Measurements from ENCODE around the gene CAPN10. TPM values are rescaled to one million over a fixed set of nuclear protein-coding genes. Genes with fewer than 3 reads are reported as not detected.

Gene CAPN10
- total RNA-seq, 1 donor, result 21.0 TPM

DNA sequence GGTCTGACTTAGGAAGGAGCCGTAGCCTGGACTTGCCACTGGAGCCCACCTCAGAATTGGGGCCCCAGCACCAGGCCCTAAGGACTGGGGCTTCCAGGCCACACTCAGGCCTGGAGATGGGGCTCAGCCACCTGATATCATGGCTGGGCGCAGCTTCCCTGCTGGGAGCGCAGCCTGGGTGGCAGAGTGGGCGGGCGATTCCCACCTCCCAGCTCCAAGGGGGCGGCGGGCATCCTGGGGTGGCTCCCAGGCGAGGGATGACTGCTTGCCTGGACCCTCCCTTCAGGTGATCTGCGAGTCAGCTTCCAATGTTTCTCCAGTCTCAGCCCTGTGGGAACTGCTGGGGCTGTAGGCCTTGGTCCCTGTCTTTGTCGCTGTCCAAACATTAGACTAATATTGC lies 58.8 kb downstream of the CAPN10 start:
- TF ChIP-seq, protein P1, sequence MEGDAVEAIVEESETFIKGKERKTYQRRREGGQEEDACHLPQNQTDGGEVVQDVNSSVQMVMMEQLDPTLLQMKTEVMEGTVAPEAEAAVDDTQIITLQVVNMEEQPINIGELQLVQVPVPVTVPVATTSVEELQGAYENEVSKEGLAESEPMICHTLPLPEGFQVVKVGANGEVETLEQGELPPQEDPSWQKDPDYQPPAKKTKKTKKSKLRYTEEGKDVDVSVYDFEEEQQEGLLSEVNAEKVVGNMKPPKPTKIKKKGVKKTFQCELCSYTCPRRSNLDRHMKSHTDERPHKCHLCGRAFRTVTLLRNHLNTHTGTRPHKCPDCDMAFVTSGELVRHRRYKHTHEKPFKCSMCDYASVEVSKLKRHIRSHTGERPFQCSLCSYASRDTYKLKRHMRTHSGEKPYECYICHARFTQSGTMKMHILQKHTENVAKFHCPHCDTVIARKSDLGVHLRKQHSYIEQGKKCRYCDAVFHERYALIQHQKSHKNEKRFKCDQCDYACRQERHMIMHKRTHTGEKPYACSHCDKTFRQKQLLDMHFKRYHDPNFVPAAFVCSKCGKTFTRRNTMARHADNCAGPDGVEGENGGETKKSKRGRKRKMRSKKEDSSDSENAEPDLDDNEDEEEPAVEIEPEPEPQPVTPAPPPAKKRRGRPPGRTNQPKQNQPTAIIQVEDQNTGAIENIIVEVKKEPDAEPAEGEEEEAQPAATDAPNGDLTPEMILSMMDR (IDR thresholded peaks at IDR 0.05; ENCODE audit: extremely low read depth, low read depth, low read length), result no peak
- H3K4me1 ChIP-seq (ENCODE audit: insufficient read depth, low read length), result no peaks in the 10 kb centered on the region
- no peak for DNase-seq (ENCODE audit: insufficient read length, low spot score, missing footprints)
- no peaks in the 10 kb centered on the region for H3K36me3 ChIP-seq (ENCODE audit: insufficient read depth, low read length)
- no peak overlapping the region for H3K4me2 ChIP-seq (ENCODE audit: insufficient read depth, low read length)
- H3K27ac ChIP-seq (ENCODE audit: low read depth, low read length), result no peak overlapping the region
- no peak overlapping the region for H2AFZ ChIP-seq (ENCODE audit: low read length)
- peaks cover 33% of the 10 kb centered on the region for H3K27me3 ChIP-seq (ENCODE audit: insufficient read depth, low read length)
- H3K79me2 ChIP-seq (ENCODE audit: insufficient read depth, low read length), result no peaks in the 10 kb centered on the region
- H3K9me3 ChIP-seq (ENCODE audit: low read depth, low read length), result no peaks in the 10 kb centered on the region
- no peaks in the 10 kb centered on the region for H4K20me1 ChIP-seq (ENCODE audit: insufficient read depth, low read length)
- no peak overlapping the region for H3K4me3 ChIP-seq (ENCODE audit: insufficient read depth, low read length)

GRCh38 chr2:240645801-240646175 lies 59.3 kb downstream of the CAPN10 start:
- H2AFZ ChIP-seq (ENCODE audit: low read length), result no peak overlapping the region
- TF ChIP-seq, protein P1 (IDR thresholded peaks at IDR 0.05; ENCODE audit: extremely low read depth, low read depth, low read length), result no peak
- peaks cover 34% of the 10 kb centered on the region for H3K27me3 ChIP-seq (ENCODE audit: insufficient read depth, low read length)
- H3K36me3 ChIP-seq (ENCODE audit: insufficient read depth, low read length), result no peaks in the 10 kb centered on the region
- H3K4me3 ChIP-seq (ENCODE audit: insufficient read depth, low read length), result no peak overlapping the region
- no peaks in the 10 kb centered on the region for H3K79me2 ChIP-seq (ENCODE audit: insufficient read depth, low read length)
- H4K20me1 ChIP-seq (ENCODE audit: insufficient read depth, low read length), result no peaks in the 10 kb centered on the region
- no peak for DNase-seq (ENCODE audit: insufficient read length, low spot score, missing footprints)
- no peaks in the 10 kb centered on the region for H3K9me3 ChIP-seq (ENCODE audit: low read depth, low read length)
- H3K27ac ChIP-seq (ENCODE audit: low read depth, low read length), result no peak overlapping the region
- no peak overlapping the region for H3K4me2 ChIP-seq (ENCODE audit: insufficient read depth, low read length)
- no peaks in the 10 kb centered on the region for H3K4me1 ChIP-seq (ENCODE audit: insufficient read depth, low read length)

- Histone ChIP-seq H3K9me3 (ENCODE audit: low read depth, low read length) (no peaks in the 10 kb centered on the region), H3K79me2 (ENCODE audit: insufficient read depth, low read length) (no peaks in the 10 kb centered on the region), H2AFZ (ENCODE audit: low read length) (no peak overlapping the region), H3K36me3 (ENCODE audit: insufficient read depth, low read length) (no peaks in the 10 kb centered on the region), H3K27ac (ENCODE audit: low read depth, low read length) (no peak overlapping the region), H3K4me1 (ENCODE audit: insufficient read depth, low read length) (no peaks in the 10 kb centered on the region), H4K20me1 (ENCODE audit: insufficient read depth, low read length) (no peaks in the 10 kb centered on the region), H3K27me3 (ENCODE audit: insufficient read depth, low read length) (peaks cover 40% of the 10 kb centered on the region), H3K4me3 (ENCODE audit: insufficient read depth, low read length) (no peak overlapping the region), H3K4me2 (ENCODE audit: insufficient read depth, low read length) (no peak overlapping the region)
- DNase-seq (ENCODE audit: insufficient read length, low spot score, missing footprints), result peak; percentile 61
- TF ChIP-seq, protein P1 (IDR thresholded peaks at IDR 0.05; ENCODE audit: extremely low read depth, low read depth, low read length), result no peak
Observed at GRCh38 chr2:240646176-240646899, 59.8 kb downstream of the CAPN10 start.

- no peaks in the 10 kb centered on the region for H3K9me3 ChIP-seq (ENCODE audit: low read depth, low read length)
- H3K4me2 ChIP-seq (ENCODE audit: insufficient read depth, low read length), result no peak overlapping the region
- peaks cover 46% of the 10 kb centered on the region for H3K27me3 ChIP-seq (ENCODE audit: insufficient read depth, low read length)
- no peak overlapping the region for H2AFZ ChIP-seq (ENCODE audit: low read length)
- no peaks in the 10 kb centered on the region for H3K36me3 ChIP-seq (ENCODE audit: insufficient read depth, low read length)
- no peak overlapping the region for H3K4me3 ChIP-seq (ENCODE audit: insufficient read depth, low read length)
- no peaks in the 10 kb centered on the region for H4K20me1 ChIP-seq (ENCODE audit: insufficient read depth, low read length)
- H3K4me1 ChIP-seq (ENCODE audit: insufficient read depth, low read length), result no peaks in the 10 kb centered on the region
- DNase-seq (ENCODE audit: insufficient read length, low spot score, missing footprints), result peak; percentile 76
- H3K27ac ChIP-seq (ENCODE audit: low read depth, low read length), result no peak overlapping the region
- TF ChIP-seq, protein P1 (IDR thresholded peaks at IDR 0.05; ENCODE audit: extremely low read depth, low read depth, low read length), result no peak
- no peaks in the 10 kb centered on the region for H3K79me2 ChIP-seq (ENCODE audit: insufficient read depth, low read length)
Observed at GRCh38 chr2:240646900-240647502, 60.5 kb downstream of the CAPN10 start.

Data from osteoblast (primary cell).